SK-N-SH treated with all-trans-retinoic acid at 6 μM for 48 hours (cell line): ENCODE data around the gene MORC1.

Experiments used
- ARNTL ChIP-seq: fragments of 450-650 bp; formaldehyde crosslinking; IDR thresholded peaks from 2 replicates; pipeline ENCODE4 v1.5.0; 2020; ENCODE audit warnings: low read depth, mild to moderate bottlenecking, moderate library complexity, borderline replicate concordance
- CSDC2 ChIP-seq: fragments of 250-450 bp; sonication (Bioruptor Pico); IDR thresholded peaks from 2 replicates; pipeline ENCODE4 v1.5.0; 2020; ENCODE audit warnings: mild to moderate bottlenecking, moderate library complexity
- PPARA ChIP-seq: fragments of 250-450 bp; sonication (Bioruptor Pico); IDR thresholded peaks from 2 replicates; pipeline ENCODE4 v1.5.0; 2020; ENCODE audit warnings: mild to moderate bottlenecking, borderline replicate concordance
- ZC3H10 ChIP-seq: fragments of 250-450 bp; sonication (Bioruptor Pico); IDR thresholded peaks from 2 replicates; pipeline ENCODE4 v1.5.1; 2021; ENCODE audit warnings: mild to moderate bottlenecking, moderate library complexity
- ZFP3 ChIP-seq: fragments of 250-450 bp; sonication (Bioruptor Pico); IDR thresholded peaks from 2 replicates; pipeline ENCODE4 v1.5.0; 2020; ENCODE audit warnings: mild to moderate bottlenecking, moderate library complexity
- ZNF70 ChIP-seq: fragments of 450-650 bp; formaldehyde crosslinking; IDR thresholded peaks from 2 replicates; pipeline ENCODE4 v1.5.0; 2020; ENCODE audit warnings: mild to moderate bottlenecking, moderate library complexity

DNA sequence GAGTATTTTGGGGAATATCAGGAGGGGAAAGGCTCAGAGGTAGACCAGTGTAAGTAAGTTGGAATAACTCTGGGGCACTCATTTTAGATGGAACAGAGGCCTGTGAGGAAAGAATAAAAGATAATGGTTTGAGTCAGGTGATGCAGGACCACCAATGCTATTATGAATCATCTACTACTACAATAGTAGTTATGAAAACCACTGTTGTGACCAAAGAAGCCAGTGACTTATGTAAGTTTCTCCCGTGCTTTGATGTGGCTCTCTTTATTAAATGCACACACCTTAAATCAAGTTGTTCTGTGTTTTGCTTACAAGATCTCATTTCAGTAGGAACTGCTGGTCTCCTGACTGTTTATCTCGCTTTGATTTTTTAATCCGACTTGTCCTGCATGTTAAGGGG is 151.2 kb downstream of the MORC1 start:
- TF ChIP-seq CSDC2 (CRISPR knock-in tag) = no peak
- TF ChIP-seq ZC3H10 (CRISPR knock-in tag) = no peak
- TF ChIP-seq ARNTL (CRISPR knock-in tag) = no peak
- TF ChIP-seq ZNF70 = no peak
- TF ChIP-seq PPARA (CRISPR knock-in tag) = no peak
- TF ChIP-seq ZFP3 = no peak
